HL-60 (cell line): ENCODE results near the gene MCF2L2.

Experiments used
- CTCF ChIP-seq: IDR thresholded peaks from one replicate; pipeline ENCODE4 v1.5.1; 2011; ENCODE audit warnings: low read length, control low read depth, inconsistent platforms; ENCODE audit not compliant: insufficient read depth
- GABPA ChIP-seq: IDR thresholded peaks from 2 replicates; pipeline ENCODE4 v1.6.1; 2012; ENCODE audit warnings: low read depth
- POLR2AphosphoS5 ChIP-seq: IDR thresholded peaks from 2 replicates; pipeline ENCODE4 v1.6.1; 2012; ENCODE audit warnings: low read depth

- no peak for TF ChIP-seq CTCF
- TF ChIP-seq POLR2AphosphoS5 = peak; percentile 92
- no peak for TF ChIP-seq GABPA
Observed at GRCh38 chr3:183212565-183212964, 215.9 kb downstream of the MCF2L2 start.
